HepG2 (cell line): ENCODE measurements around the gene BIRC7. TPM values are rescaled to one million over a fixed set of nuclear protein-coding genes. Genes with fewer than 3 reads are reported as not detected.

Experiments used
- BCL6 ChIP-seq: IDR thresholded peaks from 2 replicates; pipeline ENCODE4 v1.6.1; 2016; ENCODE audit warnings: missing genetic modification reagents, missing compliant biosample characterization
- CENPBD1 ChIP-seq: sonication (generic); formaldehyde crosslinking; IDR thresholded peaks from 2 replicates; pipeline ENCODE4 v1.8.0; 2022; ENCODE audit warnings: missing genetic modification reagents, low read depth, mild to moderate bottlenecking, borderline replicate concordance
- CERS6 ChIP-seq: sonication (generic); formaldehyde crosslinking; IDR thresholded peaks from 2 replicates; pipeline ENCODE4 v1.5.0; 2020; ENCODE audit warnings: missing genetic modification reagents
- CHD4 ChIP-seq: fragments of 200-600 bp; sonication (generic); IDR thresholded peaks from 2 replicates; pipeline ENCODE4 v1.7.0; 2017; ENCODE audit warnings: mild to moderate bottlenecking, low read length, borderline replicate concordance
- CTCF ChIP-seq: sonication (generic); formaldehyde crosslinking; IDR thresholded peaks from 2 replicates; pipeline ENCODE4 v1.5.0; 2020; ENCODE audit warnings: mild to moderate bottlenecking, missing genetic modification reagents, moderate library complexity
- HNRNPLL ChIP-seq: fragments of 200-400 bp; formaldehyde crosslinking; IDR thresholded peaks from 2 replicates; pipeline ENCODE4 v1.6.1; 2017; ENCODE audit warnings: mild to moderate bottlenecking, low read depth, low read length; ENCODE audit not compliant: poor library complexity, severe bottlenecking
- MED1 ChIP-seq: sonication (generic); formaldehyde crosslinking; IDR thresholded peaks from 2 replicates; pipeline ENCODE4 v1.4.0; 2020; ENCODE audit warnings: missing genetic modification reagents
- MED8 ChIP-seq: sonication (generic); formaldehyde crosslinking; IDR thresholded peaks from 2 replicates; pipeline ENCODE4 v1.8.1; 2023; ENCODE audit warnings: mild to moderate bottlenecking, missing genetic modification reagents; ENCODE audit not compliant: insufficient replicate concordance
- NFRKB ChIP-seq: fragments of 450-650 bp; IDR thresholded peaks from 2 replicates; pipeline ENCODE4 v1.6.1; 2017
- POGK ChIP-seq: sonication (generic); formaldehyde crosslinking; conservative IDR thresholded peaks from 2 replicates; pipeline ENCODE4 v1.8.0; 2022; ENCODE audit warnings: mild to moderate bottlenecking, moderate library complexity, missing genetic modification reagents
- RXRA ChIP-seq: sonication (generic); formaldehyde crosslinking; IDR thresholded peaks from 2 replicates; pipeline ENCODE4 v1.5.1; 2020; ENCODE audit warnings: missing genetic modification reagents
- U2AF2 ChIP-seq: fragments of 200-400 bp; formaldehyde crosslinking; IDR thresholded peaks from 2 replicates; pipeline ENCODE4 v1.6.1; 2017; ENCODE audit warnings: low read depth, mild to moderate bottlenecking, low read length
- UBTF ChIP-seq: sonication (generic); formaldehyde crosslinking; IDR thresholded peaks from 2 replicates; pipeline ENCODE4 v1.4.0; 2020; ENCODE audit warnings: mild to moderate bottlenecking, missing genetic modification reagents
- ZMYM3 ChIP-seq: sonication (generic); formaldehyde crosslinking; IDR thresholded peaks from 2 replicates; pipeline ENCODE4 v1.5.1; 2020; ENCODE audit warnings: mild to moderate bottlenecking, missing genetic modification reagents
- ZNF382 ChIP-seq: sonication (generic); formaldehyde crosslinking; IDR thresholded peaks from 2 replicates; pipeline ENCODE4 v1.5.0; 2020; ENCODE audit warnings: missing genetic modification reagents, mild to moderate bottlenecking, borderline replicate concordance
- ZNF577 ChIP-seq: sonication (generic); formaldehyde crosslinking; IDR thresholded peaks from 2 replicates; pipeline ENCODE4 v1.4.0; 2020; ENCODE audit warnings: mild to moderate bottlenecking, low read depth, missing genetic modification reagents, borderline replicate concordance
- polyA plus RNA-seq, 8 experiments: library from polyadenylated mRNA; depleted of rRNA in 3 of 8; stranded (reverse) in 7 of 8; unstranded in 1 of 8; fragments of >200 nt; fragmentation: Illumina TruSeq in 4 of 8; extraction: Trizol in 4 of 8; gene quantifications; 2 replicates each; pipeline versions ENCODE4 v1.2.1 to v1.2.3, GENCODE V29; 2011 to 2016; ENCODE audit warnings: low read depth in 4 of 8, missing spikeins in 1 of 8, mixed read lengths in 1 of 8; ENCODE audit not compliant: insufficient read depth in 1 of 8
- total RNA-seq, 5 experiments: library from RNA; depleted of rRNA; stranded (reverse); fragments of >200 nt; fragmentation: Illumina TruSeq; extraction: Trizol; gene quantifications; 2 replicates each; pipeline ENCODE4 v1.2.3, GENCODE V29; 2016; ENCODE audit warnings: low read depth in 1 of 5
- TF ChIP-seq, protein P1 (sequence below): sonication (generic); formaldehyde crosslinking; IDR thresholded peaks from 2 replicates; pipeline ENCODE4 v1.5.1; 2020; ENCODE audit warnings: mild to moderate bottlenecking, moderate library complexity, missing genetic modification reagents
- TF ChIP-seq, protein P2 (sequence below): IDR thresholded peaks from 2 replicates; pipeline ENCODE4 v1.6.1; 2016; ENCODE audit warnings: missing compliant biosample characterization, missing genetic modification reagents, borderline replicate concordance

BIRC7 gene
- total and polyA plus RNA-seq, 2 of the 13 experiments (the other 11 are each of a cell fraction or from before 2014, with no cell fraction given): 0.27 to 5.1 TPM

GRCh38 chr20:63216849-63217471, 18.7 kb upstream of the BIRC7 start (continued):
- TF ChIP-seq MED8 (CRISPR knock-in tag) (peak; percentile 0), CERS6 (0 out of 2 replicates have a peak, but pooled peaks have one; percentile 40), UBTF (CRISPR knock-in tag) (peak; percentile 5; the same call in 1 of the 2 replicates), ZNF577 (CRISPR knock-in tag) (no peak), ZNF382 (CRISPR knock-in tag) (no peak), U2AF2 (peak; percentile 8; the same call in 1 of the 2 replicates), CTCF (CRISPR knock-in tag) (peak; percentile 24), HNRNPLL (no peak), ZMYM3 (CRISPR knock-in tag) (no peak), CENPBD1 (CRISPR knock-in tag) (no peak), MED1 (CRISPR knock-in tag) (no peak), RXRA (CRISPR knock-in tag) (no peak), POGK (CRISPR knock-in tag) (no peak), BCL6 (CRISPR knock-in tag) (no peak), CHD4 (peak; percentile 65; the same call in 1 of the 2 replicates), NFRKB (no peak)
- TF ChIP-seq, protein P1, sequence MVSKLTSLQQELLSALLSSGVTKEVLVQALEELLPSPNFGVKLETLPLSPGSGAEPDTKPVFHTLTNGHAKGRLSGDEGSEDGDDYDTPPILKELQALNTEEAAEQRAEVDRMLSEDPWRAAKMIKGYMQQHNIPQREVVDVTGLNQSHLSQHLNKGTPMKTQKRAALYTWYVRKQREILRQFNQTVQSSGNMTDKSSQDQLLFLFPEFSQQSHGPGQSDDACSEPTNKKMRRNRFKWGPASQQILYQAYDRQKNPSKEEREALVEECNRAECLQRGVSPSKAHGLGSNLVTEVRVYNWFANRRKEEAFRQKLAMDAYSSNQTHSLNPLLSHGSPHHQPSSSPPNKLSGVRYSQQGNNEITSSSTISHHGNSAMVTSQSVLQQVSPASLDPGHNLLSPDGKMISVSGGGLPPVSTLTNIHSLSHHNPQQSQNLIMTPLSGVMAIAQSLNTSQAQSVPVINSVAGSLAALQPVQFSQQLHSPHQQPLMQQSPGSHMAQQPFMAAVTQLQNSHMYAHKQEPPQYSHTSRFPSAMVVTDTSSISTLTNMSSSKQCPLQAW (CRISPR knock-in tag): 0 out of 2 replicates have a peak, but pooled peaks have one; percentile 5
- TF ChIP-seq, protein P2, sequence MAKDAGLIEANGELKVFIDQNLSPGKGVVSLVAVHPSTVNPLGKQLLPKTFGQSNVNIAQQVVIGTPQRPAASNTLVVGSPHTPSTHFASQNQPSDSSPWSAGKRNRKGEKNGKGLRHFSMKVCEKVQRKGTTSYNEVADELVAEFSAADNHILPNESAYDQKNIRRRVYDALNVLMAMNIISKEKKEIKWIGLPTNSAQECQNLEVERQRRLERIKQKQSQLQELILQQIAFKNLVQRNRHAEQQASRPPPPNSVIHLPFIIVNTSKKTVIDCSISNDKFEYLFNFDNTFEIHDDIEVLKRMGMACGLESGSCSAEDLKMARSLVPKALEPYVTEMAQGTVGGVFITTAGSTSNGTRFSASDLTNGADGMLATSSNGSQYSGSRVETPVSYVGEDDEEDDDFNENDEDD (CRISPR knock-in tag): 0 out of 2 replicates have a peak, but pooled peaks have one; percentile 11
